GM12875 (cell line): ENCODE data around the gene KDM4F.

Experiments used
- H3K4me3 ChIP-seq: one replicate; pipeline ENCODE4 v1.5.1; 2011; ENCODE audit warnings: low read depth, low read length, control low read depth
- TF ChIP-seq, protein P1 (sequence below): IDR thresholded peaks from 2 replicates; pipeline ENCODE4 v1.5.1; 2011; ENCODE audit warnings: low read depth, mild to moderate bottlenecking, control low read depth, inconsistent platforms, low read length, moderate library complexity, borderline replicate concordance; ENCODE audit not compliant: insufficient read depth

Gene KDM4F

GRCh38 chr11:95091663-95092180 lies 42.5 kb downstream of the KDM4F start:
- no peak overlapping the region for H3K4me3 ChIP-seq
- TF ChIP-seq, protein P1, sequence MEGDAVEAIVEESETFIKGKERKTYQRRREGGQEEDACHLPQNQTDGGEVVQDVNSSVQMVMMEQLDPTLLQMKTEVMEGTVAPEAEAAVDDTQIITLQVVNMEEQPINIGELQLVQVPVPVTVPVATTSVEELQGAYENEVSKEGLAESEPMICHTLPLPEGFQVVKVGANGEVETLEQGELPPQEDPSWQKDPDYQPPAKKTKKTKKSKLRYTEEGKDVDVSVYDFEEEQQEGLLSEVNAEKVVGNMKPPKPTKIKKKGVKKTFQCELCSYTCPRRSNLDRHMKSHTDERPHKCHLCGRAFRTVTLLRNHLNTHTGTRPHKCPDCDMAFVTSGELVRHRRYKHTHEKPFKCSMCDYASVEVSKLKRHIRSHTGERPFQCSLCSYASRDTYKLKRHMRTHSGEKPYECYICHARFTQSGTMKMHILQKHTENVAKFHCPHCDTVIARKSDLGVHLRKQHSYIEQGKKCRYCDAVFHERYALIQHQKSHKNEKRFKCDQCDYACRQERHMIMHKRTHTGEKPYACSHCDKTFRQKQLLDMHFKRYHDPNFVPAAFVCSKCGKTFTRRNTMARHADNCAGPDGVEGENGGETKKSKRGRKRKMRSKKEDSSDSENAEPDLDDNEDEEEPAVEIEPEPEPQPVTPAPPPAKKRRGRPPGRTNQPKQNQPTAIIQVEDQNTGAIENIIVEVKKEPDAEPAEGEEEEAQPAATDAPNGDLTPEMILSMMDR, result no peak

DNA sequence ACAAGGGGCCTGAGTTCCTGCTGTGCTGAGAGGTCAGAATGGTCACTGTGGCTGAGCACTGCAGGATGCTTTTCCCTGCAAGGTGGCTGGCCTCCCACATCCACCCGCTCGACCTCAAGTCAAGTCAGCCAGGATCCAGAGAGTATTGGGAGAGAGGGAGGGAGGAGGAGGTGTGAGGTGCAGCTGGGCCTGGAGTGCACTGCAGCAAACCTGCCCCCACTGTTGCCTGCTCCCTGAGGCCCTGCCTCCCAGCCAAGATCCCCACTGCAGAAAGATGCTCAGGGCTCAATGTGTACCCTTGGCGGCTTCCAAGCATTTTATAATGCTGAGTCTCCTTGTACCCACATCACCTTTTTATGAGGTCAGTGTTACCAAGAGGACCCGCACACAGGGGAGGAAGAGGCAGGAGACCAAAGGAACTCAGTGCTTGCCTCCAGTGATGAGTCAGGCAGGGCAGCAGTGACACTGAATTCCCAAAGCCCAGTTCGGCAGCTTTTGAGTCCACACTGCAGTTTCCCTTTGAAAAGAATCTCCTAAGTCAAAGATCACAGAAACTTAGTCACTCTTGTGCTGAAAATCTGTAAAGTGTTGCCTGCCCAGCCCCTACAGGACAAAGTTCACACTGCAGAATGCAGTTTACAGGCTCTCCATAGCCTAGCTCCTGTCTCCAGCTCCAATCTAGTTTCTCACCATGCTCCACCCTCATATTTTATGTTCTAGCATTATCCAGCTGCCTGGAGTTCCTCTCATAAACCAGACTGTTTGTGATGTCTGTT lies 43.5 kb downstream of the KDM4F start:
- no peak overlapping the region for H3K4me3 ChIP-seq
- TF ChIP-seq, protein P1, result peak; percentile 68

DNA sequence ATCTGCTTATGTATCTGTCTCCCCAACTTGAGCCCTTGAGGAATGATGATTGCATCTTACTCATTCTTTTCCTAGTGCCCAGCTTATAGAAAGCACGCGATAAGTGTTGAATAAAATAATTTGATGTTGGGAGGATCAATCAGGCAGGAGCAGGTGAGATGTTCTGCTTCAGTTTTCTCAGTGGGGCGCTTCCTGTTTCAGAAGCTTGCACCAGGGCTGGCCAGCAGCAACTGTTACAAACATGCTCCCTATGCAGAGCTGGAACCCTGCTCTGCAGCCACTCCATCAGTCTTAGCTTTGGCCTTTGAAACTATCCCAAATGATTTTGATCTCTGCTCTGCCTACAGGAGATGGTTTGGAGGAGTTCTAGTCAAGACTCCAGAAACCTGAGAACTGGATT lies 44.3 kb downstream of the KDM4F start:
- TF ChIP-seq, protein P1, result no peak
- no peak overlapping the region for H3K4me3 ChIP-seq

DNA sequence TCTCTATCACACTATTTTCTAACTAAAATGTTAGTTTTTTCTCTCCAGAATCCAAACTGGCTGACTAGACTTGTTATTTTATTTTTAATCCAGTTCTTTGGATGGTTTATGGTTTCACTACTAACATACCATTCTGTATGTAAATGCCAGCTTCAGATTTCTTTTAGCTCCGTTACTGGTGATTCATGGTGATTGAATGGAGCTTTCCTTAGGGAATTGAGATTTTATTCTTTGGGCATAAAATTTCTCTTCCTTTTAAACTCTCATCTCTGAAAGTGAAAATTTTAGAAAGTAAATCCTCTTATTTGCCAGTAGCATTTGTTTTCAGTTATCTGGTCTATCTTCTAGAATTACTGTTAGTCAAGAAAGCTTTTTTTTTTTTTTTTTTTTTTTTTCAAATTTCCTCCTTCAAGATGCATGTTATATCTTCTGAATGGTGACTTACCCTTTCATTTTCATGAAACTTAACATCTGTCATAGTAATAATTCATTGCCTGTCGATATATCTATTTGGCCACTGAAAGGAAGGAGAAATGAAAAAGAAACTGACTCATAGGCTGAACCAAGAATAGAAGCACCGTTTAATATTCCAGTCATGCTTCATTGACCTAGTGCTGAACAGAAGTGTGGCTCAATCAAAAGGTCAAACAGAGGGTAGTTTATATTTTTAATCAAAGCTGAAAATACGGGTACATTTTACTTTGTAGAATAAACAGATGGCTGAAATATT lies 46.8 kb downstream of the KDM4F start:
- TF ChIP-seq, protein P1, result no peak

GRCh38 chr11:95097209-95097608 lies 48.0 kb downstream of the KDM4F start:
- TF ChIP-seq, protein P1, result no peak
- no peak overlapping the region for H3K4me3 ChIP-seq

More for the DNA sequence above, 46.8 kb downstream of the KDM4F start:
- no peak overlapping the region for H3K4me3 ChIP-seq

DNA sequence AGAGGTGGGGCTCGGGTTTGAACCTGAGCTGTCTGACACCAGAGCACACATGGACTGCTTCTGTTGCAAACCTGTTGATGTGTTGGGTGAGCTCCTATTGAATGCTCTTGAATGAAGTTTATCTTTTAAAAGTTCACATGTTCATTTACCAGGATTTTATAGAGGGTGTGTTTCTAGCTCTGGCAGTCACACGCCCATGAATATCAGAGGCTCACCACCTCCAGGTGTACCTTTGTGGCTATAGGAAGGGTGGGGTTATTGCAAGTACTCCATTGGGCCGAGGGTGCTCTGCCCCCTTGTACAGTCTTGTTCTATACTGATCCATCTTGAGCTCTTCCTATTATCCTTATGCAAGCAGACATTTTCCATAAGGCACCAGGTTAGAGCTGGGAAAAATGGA lies 49.6 kb downstream of the KDM4F start:
- no peak overlapping the region for H3K4me3 ChIP-seq
- TF ChIP-seq, protein P1, result no peak
